ENCODE measurements around the gene SRD5A3. TPM values are rescaled to one million over a fixed set of nuclear protein-coding genes. Genes with fewer than 3 reads are reported as not detected.

SRD5A3 gene
- total RNA-seq, 1 experiment from 2014 or later: 17.0 TPM

DNA sequence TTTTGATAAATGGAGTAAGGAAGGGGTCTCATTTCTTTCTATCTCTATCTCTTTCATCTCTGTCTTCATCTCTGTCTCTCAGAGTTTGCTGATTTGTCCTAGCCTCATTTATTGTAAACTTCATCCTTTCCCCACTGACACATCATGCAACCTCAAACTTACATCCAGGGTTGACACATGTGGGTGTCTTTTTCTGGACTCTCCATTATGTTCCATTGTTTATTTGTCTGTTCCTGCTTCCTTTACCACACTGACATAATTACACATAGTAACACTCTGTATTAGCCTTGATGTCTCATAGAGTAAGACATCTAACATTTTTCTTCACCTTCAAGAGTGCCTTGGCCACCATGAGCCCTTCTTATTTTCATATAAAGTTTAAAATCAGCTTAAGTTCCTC lies 8.1 kb upstream of the SRD5A3 start:
- H3K4me1 ChIP-seq (ENCODE audit: control insufficient read depth, insufficient read depth, low read length): no peaks in the 10 kb centered on the region
- no peak overlapping the region for H3K4me3 ChIP-seq (ENCODE audit: low read depth in 2 of 2, low read length in 2 of 2)
- H3K36me3 ChIP-seq (ENCODE audit: control insufficient read depth, insufficient read depth, low read length): no peaks in the 10 kb centered on the region
- in situ Hi-C loops (cut with HindIII; ENCODE audit: low pct_unique_long_range_greater_than_20kb, low sequenced_read_pairs) (no loop called here), intact Hi-C loops (cut with micrococcal nuclease; ENCODE audit: unreplicated experiment) (no loop called here)
- no TSS peak for BruUV-seq (replicated peaks)
- no peak overlapping the region for H3K27ac ChIP-seq (ENCODE audit: low read length)
- ChIA-PET CTCF (interaction anchor here (0.7 kb wide), 1 partner anchor 61 kb away, joined by 4 read pairs; no protein-coding TSS in a partner anchor), POLR2A (no interaction called here)
- ATAC-seq: no peak
- DNase-seq (ENCODE audit: low read depth, low spot score): no peak
- TF ChIP-seq, protein P1, sequence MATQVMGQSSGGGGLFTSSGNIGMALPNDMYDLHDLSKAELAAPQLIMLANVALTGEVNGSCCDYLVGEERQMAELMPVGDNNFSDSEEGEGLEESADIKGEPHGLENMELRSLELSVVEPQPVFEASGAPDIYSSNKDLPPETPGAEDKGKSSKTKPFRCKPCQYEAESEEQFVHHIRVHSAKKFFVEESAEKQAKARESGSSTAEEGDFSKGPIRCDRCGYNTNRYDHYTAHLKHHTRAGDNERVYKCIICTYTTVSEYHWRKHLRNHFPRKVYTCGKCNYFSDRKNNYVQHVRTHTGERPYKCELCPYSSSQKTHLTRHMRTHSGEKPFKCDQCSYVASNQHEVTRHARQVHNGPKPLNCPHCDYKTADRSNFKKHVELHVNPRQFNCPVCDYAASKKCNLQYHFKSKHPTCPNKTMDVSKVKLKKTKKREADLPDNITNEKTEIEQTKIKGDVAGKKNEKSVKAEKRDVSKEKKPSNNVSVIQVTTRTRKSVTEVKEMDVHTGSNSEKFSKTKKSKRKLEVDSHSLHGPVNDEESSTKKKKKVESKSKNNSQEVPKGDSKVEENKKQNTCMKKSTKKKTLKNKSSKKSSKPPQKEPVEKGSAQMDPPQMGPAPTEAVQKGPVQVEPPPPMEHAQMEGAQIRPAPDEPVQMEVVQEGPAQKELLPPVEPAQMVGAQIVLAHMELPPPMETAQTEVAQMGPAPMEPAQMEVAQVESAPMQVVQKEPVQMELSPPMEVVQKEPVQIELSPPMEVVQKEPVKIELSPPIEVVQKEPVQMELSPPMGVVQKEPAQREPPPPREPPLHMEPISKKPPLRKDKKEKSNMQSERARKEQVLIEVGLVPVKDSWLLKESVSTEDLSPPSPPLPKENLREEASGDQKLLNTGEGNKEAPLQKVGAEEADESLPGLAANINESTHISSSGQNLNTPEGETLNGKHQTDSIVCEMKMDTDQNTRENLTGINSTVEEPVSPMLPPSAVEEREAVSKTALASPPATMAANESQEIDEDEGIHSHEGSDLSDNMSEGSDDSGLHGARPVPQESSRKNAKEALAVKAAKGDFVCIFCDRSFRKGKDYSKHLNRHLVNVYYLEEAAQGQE (IDR thresholded peaks at IDR 0.05; ENCODE audit: insufficient read depth in 1 of 2, low read depth in 2 of 2, low read length in 1 of 2): no peak
- TF ChIP-seq TCF7L2 (IDR thresholded peaks at IDR 0.05; ENCODE audit: low read depth, low read length) (no peak), POLR2AphosphoS5 (IDR thresholded peaks at IDR 0.05; ENCODE audit: low read depth, low read length) (no peak), SIN3A (IDR thresholded peaks at IDR 0.05; ENCODE audit: borderline replicate concordance, insufficient read depth, low read depth, low read length) (no peak)
- TF ChIP-seq, protein P2, sequence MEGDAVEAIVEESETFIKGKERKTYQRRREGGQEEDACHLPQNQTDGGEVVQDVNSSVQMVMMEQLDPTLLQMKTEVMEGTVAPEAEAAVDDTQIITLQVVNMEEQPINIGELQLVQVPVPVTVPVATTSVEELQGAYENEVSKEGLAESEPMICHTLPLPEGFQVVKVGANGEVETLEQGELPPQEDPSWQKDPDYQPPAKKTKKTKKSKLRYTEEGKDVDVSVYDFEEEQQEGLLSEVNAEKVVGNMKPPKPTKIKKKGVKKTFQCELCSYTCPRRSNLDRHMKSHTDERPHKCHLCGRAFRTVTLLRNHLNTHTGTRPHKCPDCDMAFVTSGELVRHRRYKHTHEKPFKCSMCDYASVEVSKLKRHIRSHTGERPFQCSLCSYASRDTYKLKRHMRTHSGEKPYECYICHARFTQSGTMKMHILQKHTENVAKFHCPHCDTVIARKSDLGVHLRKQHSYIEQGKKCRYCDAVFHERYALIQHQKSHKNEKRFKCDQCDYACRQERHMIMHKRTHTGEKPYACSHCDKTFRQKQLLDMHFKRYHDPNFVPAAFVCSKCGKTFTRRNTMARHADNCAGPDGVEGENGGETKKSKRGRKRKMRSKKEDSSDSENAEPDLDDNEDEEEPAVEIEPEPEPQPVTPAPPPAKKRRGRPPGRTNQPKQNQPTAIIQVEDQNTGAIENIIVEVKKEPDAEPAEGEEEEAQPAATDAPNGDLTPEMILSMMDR (IDR thresholded peaks at IDR 0.05): no peak
- no peaks in the 10 kb centered on the region for H3K27me3 ChIP-seq (ENCODE audit: control insufficient read depth, insufficient read depth, low read length)
- H3K9me3 ChIP-seq (ENCODE audit: control insufficient read depth, insufficient read depth, low read depth, low read length): no peaks in the 10 kb centered on the region

DNA sequence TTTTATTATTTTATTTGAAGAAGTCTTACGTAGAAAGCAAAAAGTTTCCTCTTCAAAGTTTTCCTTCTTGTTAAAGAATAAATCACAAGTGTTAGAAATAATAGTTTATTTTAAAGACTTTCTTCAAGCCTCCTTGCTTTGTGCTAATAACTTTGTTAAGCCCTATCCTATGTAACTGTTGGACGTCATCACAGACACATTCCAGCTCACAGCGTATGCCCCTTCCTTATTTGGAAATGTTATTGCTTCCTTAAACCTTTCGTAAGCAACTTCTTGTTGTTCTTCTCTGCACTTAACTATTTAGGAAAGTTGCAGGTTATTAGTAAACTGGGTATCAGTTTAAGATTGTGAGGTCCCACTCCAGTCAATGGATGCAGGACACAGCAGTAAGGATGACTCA lies 7.6 kb upstream of the SRD5A3 start:
- ATAC-seq (no peak), DNase-seq (ENCODE audit: low read depth, low spot score) (no peak)
- Histone ChIP-seq H3K4me1 (ENCODE audit: control insufficient read depth, insufficient read depth, low read length) (no peaks in the 10 kb centered on the region), H3K4me3 (ENCODE audit: low read depth in 2 of 2, low read length in 2 of 2) (no peak overlapping the region), H3K36me3 (ENCODE audit: control insufficient read depth, insufficient read depth, low read length) (no peaks in the 10 kb centered on the region), H3K9me3 (ENCODE audit: control insufficient read depth, insufficient read depth, low read depth, low read length) (no peaks in the 10 kb centered on the region), H3K27me3 (ENCODE audit: control insufficient read depth, insufficient read depth, low read length) (no peaks in the 10 kb centered on the region), H3K27ac (ENCODE audit: low read length) (no peak overlapping the region)
- no TSS peak for BruUV-seq (replicated peaks)
- TF ChIP-seq POLR2AphosphoS5 (IDR thresholded peaks at IDR 0.05; ENCODE audit: low read depth, low read length) (no peak), SIN3A (IDR thresholded peaks at IDR 0.05; ENCODE audit: borderline replicate concordance, insufficient read depth, low read depth, low read length) (no peak)
- TF ChIP-seq, protein P2 (IDR thresholded peaks at IDR 0.05): no peak
- TF ChIP-seq, protein P1 (IDR thresholded peaks at IDR 0.05; ENCODE audit: insufficient read depth in 1 of 2, low read depth in 2 of 2, low read length in 1 of 2): no peak
- POLR2A ChIA-PET: no interaction called here
- CTCF ChIA-PET: no interaction called here
- in situ Hi-C loops (cut with HindIII; ENCODE audit: low pct_unique_long_range_greater_than_20kb, low sequenced_read_pairs): no loop called here
- intact Hi-C loops (cut with micrococcal nuclease; ENCODE audit: unreplicated experiment): no loop called here
